Measurements from ENCODE around the gene MFSD2A. TPM values are rescaled to one million over a fixed set of nuclear protein-coding genes. Genes with fewer than 3 reads are reported as not detected.

MFSD2A gene
- total and polyA plus RNA-seq, 9 donors: 0.62 to 6.8 (median 1.8) TPM

- H3K4me1 ChIP-seq (ENCODE audit: control insufficient read depth, insufficient read depth, low read length): no peaks in the 10 kb centered on the region
- 63% methylated on average over 3 of the region's 5 CpGs for WGBS (ENCODE audit: insufficient coverage)
Observed at GRCh38 chr1:39940253-39940652, 14.7 kb upstream of the MFSD2A start.

DNA sequence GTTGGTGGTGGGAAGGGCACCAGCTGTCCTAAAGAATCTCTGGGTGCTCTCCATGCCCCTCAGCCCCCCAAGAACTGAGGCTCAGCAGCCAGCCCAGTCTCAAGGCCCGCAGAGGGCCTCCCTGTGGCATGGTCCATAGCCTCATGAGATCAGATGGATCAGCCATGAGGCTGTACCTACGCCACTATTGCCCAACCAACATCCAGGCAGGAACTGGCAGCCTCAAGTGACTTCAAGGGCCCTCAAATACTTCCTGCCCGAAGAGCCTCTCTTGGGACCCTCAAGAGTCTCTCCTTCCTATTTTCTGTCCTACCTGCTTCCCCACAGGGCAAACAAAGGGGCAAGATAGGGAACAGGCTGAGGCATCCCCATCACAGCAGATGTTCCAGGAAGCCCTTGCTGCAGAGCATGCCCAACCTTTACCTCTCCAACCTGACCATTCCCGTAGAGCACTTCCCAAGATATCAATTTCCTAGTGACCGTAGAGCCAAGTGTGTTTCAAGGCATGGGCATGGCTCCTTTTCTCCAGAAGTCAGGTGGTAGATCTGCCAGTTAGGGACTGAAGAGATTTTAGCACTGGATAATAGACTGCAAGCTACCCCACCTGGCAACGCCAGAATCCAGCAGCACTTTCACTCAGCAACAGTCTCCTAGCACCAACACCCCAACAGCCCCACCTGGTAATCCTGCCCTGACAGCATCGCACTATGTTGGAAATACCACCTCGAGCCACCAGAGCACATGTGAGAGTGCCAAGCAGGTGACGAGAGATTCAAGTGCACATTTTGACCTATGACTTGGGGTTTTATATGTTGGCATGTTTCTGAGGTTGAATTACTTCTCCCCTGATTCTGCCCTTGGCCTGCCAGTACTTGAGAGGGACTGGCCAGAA lies 13.7 kb upstream of the MFSD2A start:
- no peak overlapping the region for H3K27ac ChIP-seq (ENCODE audit: low read length)
- H3K9me3 ChIP-seq (replicated peaks; ENCODE audit: control insufficient read depth, low read depth, low read length): no peaks in the 10 kb centered on the region
- H3K4me3 ChIP-seq (ENCODE audit: low read length): no peak overlapping the region
- no peak for DNase-seq
- WGBS (ENCODE audit: insufficient coverage): 76% methylated on average over 4 of the region's 9 CpGs
- no peaks in the 10 kb centered on the region for H3K27me3 ChIP-seq (ENCODE audit: control insufficient read depth, insufficient read depth, low read length)
- H3K36me3 ChIP-seq (ENCODE audit: control insufficient read depth, insufficient read depth, low read length): no peaks in the 10 kb centered on the region
- no peaks in the 10 kb centered on the region for H3K4me1 ChIP-seq (ENCODE audit: control insufficient read depth, insufficient read depth, low read length)

More at GRCh38 chr1:39940253-39940652, 14.7 kb upstream of the MFSD2A start:
- no peak for DNase-seq
- Histone ChIP-seq H3K9me3 (replicated peaks; ENCODE audit: control insufficient read depth, low read depth, low read length) (peaks cover 4% of the 10 kb centered on the region), H3K27ac (ENCODE audit: low read length) (no peak overlapping the region), H3K36me3 (ENCODE audit: control insufficient read depth, insufficient read depth, low read length) (no peaks in the 10 kb centered on the region), H3K27me3 (ENCODE audit: control insufficient read depth, insufficient read depth, low read length) (no peaks in the 10 kb centered on the region), H3K4me3 (ENCODE audit: low read length) (no peak overlapping the region)

- Histone ChIP-seq H3K36me3 (ENCODE audit: control insufficient read depth, insufficient read depth, low read length) (no peaks in the 10 kb centered on the region), H3K27me3 (ENCODE audit: control insufficient read depth, insufficient read depth, low read length) (no peaks in the 10 kb centered on the region), H3K9me3 (replicated peaks; ENCODE audit: control insufficient read depth, low read depth, low read length) (no peaks in the 10 kb centered on the region), H3K4me3 (ENCODE audit: low read length) (no peak overlapping the region), H3K4me1 (ENCODE audit: control insufficient read depth, insufficient read depth, low read length) (no peaks in the 10 kb centered on the region), H3K27ac (ENCODE audit: low read length) (no peak overlapping the region)
- no peak for DNase-seq
- WGBS (ENCODE audit: insufficient coverage): 91% methylated on average over 9 of the region's 14 CpGs
Observed at GRCh38 chr1:39943471-39944290, 11.3 kb upstream of the MFSD2A start.

DNA sequence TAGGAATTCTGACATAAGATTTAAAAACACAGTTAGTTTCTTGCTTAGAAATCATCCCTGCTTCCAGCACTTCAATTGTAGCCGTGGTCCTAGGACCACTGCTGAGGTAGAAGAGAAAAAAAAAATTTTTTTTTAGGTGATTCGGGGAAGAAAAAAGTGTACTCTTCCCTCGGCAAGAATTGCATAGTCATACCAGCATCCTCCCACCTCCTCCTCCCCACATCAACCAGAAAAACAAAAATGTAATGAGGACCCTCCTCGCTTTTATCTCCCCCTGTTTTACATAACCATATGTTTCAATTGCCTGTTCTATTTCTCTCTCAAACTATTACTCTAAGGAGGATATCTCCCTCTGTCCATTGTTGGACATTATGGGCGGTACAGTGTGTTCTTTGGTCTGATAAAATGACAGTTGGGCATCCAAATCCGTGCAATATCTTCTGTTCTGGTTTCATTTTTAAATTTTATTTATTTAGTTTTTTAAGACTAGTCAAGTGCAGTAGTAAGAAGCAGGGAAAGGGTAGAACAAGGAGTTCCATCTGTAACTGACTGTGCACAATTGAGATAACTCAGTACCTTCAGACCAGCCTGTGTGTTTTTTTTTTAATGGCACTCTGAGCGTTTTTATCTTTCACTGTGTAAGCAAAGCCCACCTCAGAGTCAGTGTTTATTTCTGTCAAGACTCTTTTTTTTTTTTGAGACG lies 10.4 kb upstream of the MFSD2A start:
- Histone ChIP-seq H3K27me3 (ENCODE audit: control insufficient read depth, insufficient read depth, low read length) (no peaks in the 10 kb centered on the region), H3K27ac (ENCODE audit: low read length) (no peak overlapping the region), H3K9me3 (replicated peaks; ENCODE audit: control insufficient read depth, low read depth, low read length) (no peaks in the 10 kb centered on the region), H3K36me3 (ENCODE audit: control insufficient read depth, insufficient read depth, low read length) (no peaks in the 10 kb centered on the region), H3K4me3 (ENCODE audit: low read length) (no peak overlapping the region), H3K4me1 (ENCODE audit: control insufficient read depth, insufficient read depth, low read length) (no peaks in the 10 kb centered on the region)
- DNase-seq: no peak
- WGBS (ENCODE audit: insufficient coverage): 40% methylated on average over 1 of the region's 8 CpGs

GRCh38 chr1:39946216-39946615 lies 8.7 kb upstream of the MFSD2A start:
- H3K27ac ChIP-seq (ENCODE audit: low read length): no peak overlapping the region
- H3K36me3 ChIP-seq (ENCODE audit: control insufficient read depth, insufficient read depth, low read length): no peaks in the 10 kb centered on the region
- H3K27me3 ChIP-seq (ENCODE audit: control insufficient read depth, insufficient read depth, low read length): no peaks in the 10 kb centered on the region
- H3K4me1 ChIP-seq (ENCODE audit: control insufficient read depth, insufficient read depth, low read length): no peaks in the 10 kb centered on the region
- no peak overlapping the region for H3K4me3 ChIP-seq (ENCODE audit: low read length)
- 79% methylated on average over 4 of the region's 4 CpGs for WGBS (ENCODE audit: insufficient coverage)
- DNase-seq: no peak
- peaks cover 5% of the 10 kb centered on the region for H3K9me3 ChIP-seq (replicated peaks; ENCODE audit: control insufficient read depth, low read depth, low read length)

GRCh38 chr1:39947260-39947659 lies 7.7 kb upstream of the MFSD2A start:
- H3K27me3 ChIP-seq (ENCODE audit: control insufficient read depth, insufficient read depth, low read length): no peaks in the 10 kb centered on the region
- H3K36me3 ChIP-seq (ENCODE audit: control insufficient read depth, insufficient read depth, low read length): no peaks in the 10 kb centered on the region

GRCh38 chr1:39949891-39950290 lies 5.1 kb upstream of the MFSD2A start:
- Histone ChIP-seq H3K27ac (ENCODE audit: low read length) (no peak overlapping the region), H3K9me3 (replicated peaks; ENCODE audit: control insufficient read depth, low read depth, low read length) (peaks cover 5% of the 10 kb centered on the region), H3K27me3 (ENCODE audit: control insufficient read depth, insufficient read depth, low read length) (peaks cover 4% of the 10 kb centered on the region), H3K4me1 (ENCODE audit: control insufficient read depth, insufficient read depth, low read length) (peaks cover 21% of the 10 kb centered on the region), H3K4me3 (ENCODE audit: low read length) (no peak overlapping the region), H3K36me3 (ENCODE audit: control insufficient read depth, insufficient read depth, low read length) (no peaks in the 10 kb centered on the region)
- no peak for DNase-seq
- WGBS (ENCODE audit: insufficient coverage): no CpG with 5 or more reads among the region's 2 CpGs

More at GRCh38 chr1:39947260-39947659, 7.7 kb upstream of the MFSD2A start:
- Histone ChIP-seq H3K27ac (ENCODE audit: low read length) (no peak overlapping the region), H3K4me1 (ENCODE audit: control insufficient read depth, insufficient read depth, low read length) (peaks cover 3% of the 10 kb centered on the region), H3K9me3 (replicated peaks; ENCODE audit: control insufficient read depth, low read depth, low read length) (peaks cover 5% of the 10 kb centered on the region), H3K4me3 (ENCODE audit: low read length) (no peak overlapping the region)
- no CpG with 5 or more reads among the region's 4 CpGs for WGBS (ENCODE audit: insufficient coverage)
- no peak for DNase-seq

DNA sequence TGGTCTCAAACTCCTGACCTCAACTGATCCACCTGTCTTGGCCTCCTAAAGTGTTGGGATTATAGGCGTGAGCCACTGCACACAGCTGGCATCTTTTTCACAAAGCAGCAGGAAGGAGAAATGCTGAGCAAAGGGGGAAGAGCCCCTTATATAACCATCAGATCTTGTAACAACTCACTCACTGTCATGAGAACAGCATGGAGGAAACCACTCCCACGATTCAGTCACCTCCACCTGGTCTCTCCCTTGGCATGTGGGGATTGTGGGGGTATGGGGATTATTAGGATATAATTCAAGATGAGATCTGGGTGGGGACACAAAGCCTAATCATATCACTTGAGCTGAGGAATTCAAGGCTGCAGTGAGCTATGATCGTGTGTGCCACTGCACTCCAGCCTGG lies 3.0 kb upstream of the MFSD2A start:
- no peaks in the 10 kb centered on the region for H3K36me3 ChIP-seq (ENCODE audit: control insufficient read depth, insufficient read depth, low read length)
- peaks cover 5% of the 10 kb centered on the region for H3K9me3 ChIP-seq (replicated peaks; ENCODE audit: control insufficient read depth, low read depth, low read length)
- no peak for DNase-seq
- H3K4me3 ChIP-seq (ENCODE audit: low read length): no peak overlapping the region
- WGBS (ENCODE audit: insufficient coverage): no CpG with 5 or more reads among the region's 3 CpGs
- H3K4me1 ChIP-seq (ENCODE audit: control insufficient read depth, insufficient read depth, low read length): peaks cover 37% of the 10 kb centered on the region
- no peak overlapping the region for H3K27ac ChIP-seq (ENCODE audit: low read length)
- peaks cover 18% of the 10 kb centered on the region for H3K27me3 ChIP-seq (ENCODE audit: control insufficient read depth, insufficient read depth, low read length)

GRCh38 chr1:39952359-39953110 lies 2.4 kb upstream of the MFSD2A start:
- H3K9me3 ChIP-seq (replicated peaks; ENCODE audit: control insufficient read depth, low read depth, low read length): peaks cover 5% of the 10 kb centered on the region
- peaks cover 44% of the 10 kb centered on the region for H3K4me1 ChIP-seq (ENCODE audit: control insufficient read depth, insufficient read depth, low read length)
- H3K4me3 ChIP-seq (ENCODE audit: low read length): no peak overlapping the region
- H3K27ac ChIP-seq (ENCODE audit: low read length): no peak overlapping the region
- H3K27me3 ChIP-seq (ENCODE audit: control insufficient read depth, insufficient read depth, low read length): peaks cover 21% of the 10 kb centered on the region
- no peaks in the 10 kb centered on the region for H3K36me3 ChIP-seq (ENCODE audit: control insufficient read depth, insufficient read depth, low read length)
- DNase-seq: peak; percentile 52
- 58% methylated on average over 7 of the region's 8 CpGs for WGBS (ENCODE audit: insufficient coverage)

All from muscle of leg (tissue), 11 donors.